Stomach (tissue), 9 donors: Measurements from ENCODE around the gene TRMT6. TPM values are rescaled to one million over a fixed set of nuclear protein-coding genes. Genes with fewer than 3 reads are reported as not detected.

Source experiments
- DNase-seq, 2 donors: peaks; one replicate each; pipeline versions ENCODE4 v3.0.0 to v3.0.0-alpha.2; 2013 to 2019
- H3K27ac ChIP-seq, 5 donors: fragments of 200-600 bp in 4 of 5; sonication (generic) in 4 of 5; one replicate each; pipeline ENCODE4 v1.5.1; 2013 to 2019; ENCODE audit warnings: mild to moderate bottlenecking in 1 of 5, moderate library complexity in 1 of 5
- H3K27me3 ChIP-seq, 3 donors: fragments of 200-600 bp; sonication (generic); one replicate each; pipeline ENCODE4 v1.5.1; 2017 to 2019; ENCODE audit warnings: mixed run types in 1 of 3
- H3K36me3 ChIP-seq, 4 donors: fragments of 200-600 bp; sonication (generic); 1 replicate in 3 of 4; 2 replicates in 1 of 4; pipeline ENCODE4 v1.5.1; 2016 to 2019
- H3K4me1 ChIP-seq, 4 donors: fragments of 200-600 bp; sonication (generic); one replicate each; pipeline ENCODE4 v1.5.1; 2016 to 2019
- H3K4me3 ChIP-seq, 4 donors: fragments of 200-600 bp; sonication (generic) in 3 of 4; one replicate each; pipeline ENCODE4 v1.5.1; 2016 to 2019; ENCODE audit warnings: mild to moderate bottlenecking in 1 of 4
- H3K9me3 ChIP-seq, 4 donors: fragments of 200-600 bp; sonication (generic); one replicate each; pipeline ENCODE4 v1.5.1; 2016 to 2019
- CTCF ChIP-seq, 7 experiments: fragments of 450-650 bp in 4 of 7; fragments of 200-600 bp in 3 of 7; sonication (generic) in 3 of 7; IDR thresholded peaks; one replicate each; pipeline ENCODE4 v1.5.1; 2016 to 2019; ENCODE audit warnings: antibody characterized with exemption in 7 of 7, control low read depth in 2 of 7, mild to moderate bottlenecking in 1 of 7
- EP300 ChIP-seq: sonication (generic); formaldehyde crosslinking; IDR thresholded peaks from one replicate; pipeline ENCODE4 v1.6.1; 2017; ENCODE audit warnings: antibody characterized with exemption
- POLR2A ChIP-seq, 4 donors: fragments of 450-650 bp; IDR thresholded peaks; one replicate each; pipeline ENCODE4 v1.6.1; 2016; ENCODE audit warnings: antibody characterized with exemption in 4 of 4, control low read depth in 2 of 4, mild to moderate bottlenecking in 1 of 4, moderate library complexity in 1 of 4
- POLR2AphosphoS5 ChIP-seq, 3 donors: sonication (generic); formaldehyde crosslinking; IDR thresholded peaks; one replicate each; pipeline ENCODE4 v1.6.1; 2016; ENCODE audit warnings: antibody characterized with exemption in 3 of 3
- WGBS, 5 donors: extraction: QIAGEN DNeasy Blood & Tissue Kit in 3 of 5; methylation state at CpG; one replicate each; pipeline versions ENCODE4 v1.1.5 to v1.1.7; 2013 to 2018; 5-methylcytosine and 5-hydroxymethylcytosine counted together
- intact Hi-C: fragments of 100-400 bp; cut with DNase I; formaldehyde crosslinking; loops from one replicate; pipeline ENCODE4 v1.15.1; 2023; ENCODE audit warnings: low total_unique reads
- polyA plus RNA-seq, 3 donors: library from polyadenylated mRNA; stranded (reverse); fragments of 200-250 nt; gene quantifications; one replicate each; pipeline ENCODE4 v1.2.3, GENCODE V29; 2013
- total RNA-seq, 5 donors: library from RNA; depleted of rRNA; stranded (reverse); fragments of >200 nt; gene quantifications; one replicate each; pipeline versions ENCODE4 v1.1.0 to v1.2.3, GENCODE V29; 2014 to 2016
- donor health status: healthy with polysubstance abuse.
- donor health status: Bipolar disorder and iron deficiency.
- donor health status: healthy.

TRMT6 gene
- total and polyA plus RNA-seq, 8 donors = 2.9 to 10.9 (median 8.0) TPM

GRCh38 chr20:5900908-5901307 is 49.4 kb downstream of the TRMT6 start:
- H3K4me3 ChIP-seq = no peak overlapping the region
- H3K27ac ChIP-seq = no peak overlapping the region
- WGBS, 5 donors = 67 to 90% (median 73%) methylated on average over 1 of the region's 1 CpG
- no peaks in the 10 kb centered on the region for H3K36me3 ChIP-seq
- no peak for DNase-seq
- intact Hi-C loops = no loop called here
- H3K9me3 ChIP-seq = no peaks in the 10 kb centered on the region
- H3K27me3 ChIP-seq = peaks cover 0 to 11% (median 0%) of the 10 kb centered on the region in 3 donors
- H3K4me1 ChIP-seq = no peaks in the 10 kb centered on the region
- no peak for TF ChIP-seq POLR2AphosphoS5 (IDR thresholded peaks at IDR 0.05)
- no peak for TF ChIP-seq EP300
- no peak for TF ChIP-seq CTCF (IDR thresholded peaks at IDR 0.05)
- TF ChIP-seq POLR2A (IDR thresholded peaks at IDR 0.05) = no peak

- H3K36me3 ChIP-seq = no peaks in the 10 kb centered on the region
- H3K4me3 ChIP-seq = no peak overlapping the region
- 43 to 64% (median 54%) methylated on average over 1 of the region's 1 CpG for WGBS, 5 donors
- no peak overlapping the region for H3K27ac ChIP-seq
- peaks cover 0 to 8% (median 0%) of the 10 kb centered on the region in 3 donors for H3K27me3 ChIP-seq
- no peak for TF ChIP-seq EP300
- no peak for TF ChIP-seq CTCF (IDR thresholded peaks at IDR 0.05)
- TF ChIP-seq POLR2A (IDR thresholded peaks at IDR 0.05) = no peak
- TF ChIP-seq POLR2AphosphoS5 (IDR thresholded peaks at IDR 0.05) = no peak
- no peak for DNase-seq
- intact Hi-C loops = no loop called here
- H3K9me3 ChIP-seq = no peaks in the 10 kb centered on the region
- no peaks in the 10 kb centered on the region for H3K4me1 ChIP-seq
These were observed 50.9 kb downstream of the TRMT6 start for GRCh38 chr20:5899444-5899843.

GRCh38 chr20:5895626-5896025 is 54.7 kb downstream of the TRMT6 start:
- intact Hi-C loops = no loop called here
- Histone ChIP-seq H3K27me3 (peaks cover 0 to 5% (median 0%) of the 10 kb centered on the region in 3 donors), H3K4me1 (no peaks in the 10 kb centered on the region), H3K9me3 (no peaks in the 10 kb centered on the region), H3K27ac (no peak overlapping the region), H3K4me3 (no peak overlapping the region), H3K36me3 (no peaks in the 10 kb centered on the region)
- no peak for TF ChIP-seq POLR2AphosphoS5 (IDR thresholded peaks at IDR 0.05)
- no peak for TF ChIP-seq CTCF (IDR thresholded peaks at IDR 0.05)
- no peak for TF ChIP-seq EP300
- no peak for TF ChIP-seq POLR2A (IDR thresholded peaks at IDR 0.05)
- DNase-seq = no peak
- WGBS, 5 donors = 73 to 91% (median 88%) methylated on average over 2 of the region's 2 CpGs

- WGBS, 5 donors = 73 to 90% (median 85%) methylated on average over 2 of the region's 2 CpGs
- H3K4me3 ChIP-seq = no peak overlapping the region
These were observed 56.7 kb downstream of the TRMT6 start for GRCh38 chr20:5893621-5894020.

More at GRCh38 chr20:5893621-5894020, 56.7 kb downstream of the TRMT6 start:
- intact Hi-C loops = no loop called here
- Histone ChIP-seq H3K27me3 (peaks cover 0 to 5% (median 0%) of the 10 kb centered on the region in 3 donors), H3K27ac (no peak overlapping the region), H3K9me3 (no peaks in the 10 kb centered on the region), H3K36me3 (no peaks in the 10 kb centered on the region), H3K4me1 (no peaks in the 10 kb centered on the region)
- TF ChIP-seq POLR2A (IDR thresholded peaks at IDR 0.05) (no peak), POLR2AphosphoS5 (IDR thresholded peaks at IDR 0.05) (no peak), CTCF (IDR thresholded peaks at IDR 0.05) (no peak), EP300 (no peak)
- DNase-seq = no peak
